ENCODE measurements around the gene CD48. TPM values are rescaled to one million over a fixed set of nuclear protein-coding genes. Genes with fewer than 3 reads are reported as not detected.

CD48 gene
- total RNA-seq, 2 donors from 2014 or later = 0.55 to 1.1 TPM

GRCh38 chr1:160752406-160752805 lies 40.8 kb upstream of the CD48 start:
- Histone ChIP-seq H3K4me1 (ENCODE audit: control insufficient read depth, insufficient read depth, low read length) (no peaks in the 10 kb centered on the region), H3K9ac (ENCODE audit: extremely low read depth, low read length, poor library complexity, severe bottlenecking) (no peak overlapping the region), H3K4me3 (ENCODE audit: low read length) (no peak overlapping the region), H3K27me3 (ENCODE audit: control insufficient read depth, insufficient read depth, low read length, poor library complexity, severe bottlenecking) (peaks cover 13% of the 10 kb centered on the region), H3K27ac (ENCODE audit: low read depth, low read length) (no peak overlapping the region), H3K9me3 (ENCODE audit: control insufficient read depth, low read length) (no peaks in the 10 kb centered on the region), H3K36me3 (ENCODE audit: control insufficient read depth, insufficient read depth, low read length) (no peaks in the 10 kb centered on the region)
- Mint-ChIP-seq H3K9me3 (no peaks in the 10 kb centered on the region), H3K4me1 (no peaks in the 10 kb centered on the region), H3K4me3 (no peak overlapping the region), H3K36me3 (ENCODE audit: low read depth) (no peaks in the 10 kb centered on the region), H3K27me3 (ENCODE audit: insufficient read depth) (peaks cover 16% of the 10 kb centered on the region), H3K27ac (no peak overlapping the region)
- no peak for DNase-seq
- WGBS, 2 experiments (ENCODE audit: insufficient coverage in 1 of 2, insufficient read length in 1 of 2) = 86 to 91% methylated on average over 2 to 3 of the region's 3 CpGs
- no peak for TF ChIP-seq CTCF (conservative IDR thresholded peaks at IDR 0.05)

- no peak for TF ChIP-seq CTCF (conservative IDR thresholded peaks at IDR 0.05)
- Histone ChIP-seq H3K4me3 (ENCODE audit: low read length) (no peak overlapping the region), H3K9ac (ENCODE audit: extremely low read depth, low read length, poor library complexity, severe bottlenecking) (no peak overlapping the region), H3K36me3 (ENCODE audit: control insufficient read depth, insufficient read depth, low read length) (no peaks in the 10 kb centered on the region), H3K27me3 (ENCODE audit: control insufficient read depth, insufficient read depth, low read length, poor library complexity, severe bottlenecking) (peaks cover 13% of the 10 kb centered on the region), H3K27ac (ENCODE audit: low read depth, low read length) (no peak overlapping the region), H3K4me1 (ENCODE audit: control insufficient read depth, insufficient read depth, low read length) (no peaks in the 10 kb centered on the region), H3K9me3 (ENCODE audit: control insufficient read depth, low read length) (no peaks in the 10 kb centered on the region)
- no peak for DNase-seq
- H3K36me3 Mint-ChIP-seq (ENCODE audit: low read depth) = no peaks in the 10 kb centered on the region
- 88% methylated on average over 2 of the region's 2 CpGs; no CpG with 5 or more reads in 1 of the 2 experiments for WGBS, 2 experiments (ENCODE audit: insufficient coverage in 1 of 2, insufficient read length in 1 of 2)
- H3K27ac Mint-ChIP-seq = no peak overlapping the region
- H3K27me3 Mint-ChIP-seq (ENCODE audit: insufficient read depth) = peaks cover 16% of the 10 kb centered on the region
- no peak overlapping the region for H3K4me3 Mint-ChIP-seq
- peaks cover 9% of the 10 kb centered on the region for H3K4me1 Mint-ChIP-seq
- H3K9me3 Mint-ChIP-seq = no peaks in the 10 kb centered on the region
Observed at GRCh38 chr1:160750608-160751007, 39.0 kb upstream of the CD48 start.

GRCh38 chr1:160748878-160749269 lies 37.3 kb upstream of the CD48 start:
- no peak for DNase-seq
- Histone ChIP-seq H3K9me3 (ENCODE audit: control insufficient read depth, low read length) (no peaks in the 10 kb centered on the region), H3K9ac (ENCODE audit: extremely low read depth, low read length, poor library complexity, severe bottlenecking) (no peak overlapping the region), H3K36me3 (ENCODE audit: control insufficient read depth, insufficient read depth, low read length) (no peaks in the 10 kb centered on the region), H3K27ac (ENCODE audit: low read depth, low read length) (no peak overlapping the region), H3K4me3 (ENCODE audit: low read length) (no peak overlapping the region), H3K27me3 (ENCODE audit: control insufficient read depth, insufficient read depth, low read length, poor library complexity, severe bottlenecking) (peaks cover 13% of the 10 kb centered on the region), H3K4me1 (ENCODE audit: control insufficient read depth, insufficient read depth, low read length) (no peaks in the 10 kb centered on the region)
- TF ChIP-seq CTCF (conservative IDR thresholded peaks at IDR 0.05) = no peak
- peaks cover 9% of the 10 kb centered on the region for H3K4me1 Mint-ChIP-seq
- no peaks in the 10 kb centered on the region for H3K9me3 Mint-ChIP-seq
- H3K27ac Mint-ChIP-seq = no peak overlapping the region
- no peak overlapping the region for H3K4me3 Mint-ChIP-seq
- H3K27me3 Mint-ChIP-seq (ENCODE audit: insufficient read depth) = peaks cover 16% of the 10 kb centered on the region
- no peaks in the 10 kb centered on the region for H3K36me3 Mint-ChIP-seq (ENCODE audit: low read depth)
- WGBS, 2 experiments (ENCODE audit: insufficient coverage in 1 of 2, insufficient read length in 1 of 2) = no CpG with 5 or more reads among the region's 1 CpG

Measured in endodermal cell (in vitro differentiated cells).